ENCODE data around the gene TLE6.

DNA sequence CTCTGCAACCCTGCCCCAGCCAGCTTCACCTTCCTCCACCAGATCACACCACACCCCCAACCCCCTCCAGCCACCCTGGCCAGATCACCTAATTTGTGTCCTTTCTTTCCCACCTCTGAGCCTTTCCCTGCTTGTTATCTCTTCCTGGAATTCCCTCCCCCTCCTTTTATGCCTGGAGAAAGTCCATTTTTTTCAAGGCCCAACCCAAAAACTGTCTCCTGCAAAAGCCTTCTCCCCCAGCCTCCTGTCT, 57.0 kb downstream of the TLE6 start:
- TF ChIP-seq, protein P1, sequence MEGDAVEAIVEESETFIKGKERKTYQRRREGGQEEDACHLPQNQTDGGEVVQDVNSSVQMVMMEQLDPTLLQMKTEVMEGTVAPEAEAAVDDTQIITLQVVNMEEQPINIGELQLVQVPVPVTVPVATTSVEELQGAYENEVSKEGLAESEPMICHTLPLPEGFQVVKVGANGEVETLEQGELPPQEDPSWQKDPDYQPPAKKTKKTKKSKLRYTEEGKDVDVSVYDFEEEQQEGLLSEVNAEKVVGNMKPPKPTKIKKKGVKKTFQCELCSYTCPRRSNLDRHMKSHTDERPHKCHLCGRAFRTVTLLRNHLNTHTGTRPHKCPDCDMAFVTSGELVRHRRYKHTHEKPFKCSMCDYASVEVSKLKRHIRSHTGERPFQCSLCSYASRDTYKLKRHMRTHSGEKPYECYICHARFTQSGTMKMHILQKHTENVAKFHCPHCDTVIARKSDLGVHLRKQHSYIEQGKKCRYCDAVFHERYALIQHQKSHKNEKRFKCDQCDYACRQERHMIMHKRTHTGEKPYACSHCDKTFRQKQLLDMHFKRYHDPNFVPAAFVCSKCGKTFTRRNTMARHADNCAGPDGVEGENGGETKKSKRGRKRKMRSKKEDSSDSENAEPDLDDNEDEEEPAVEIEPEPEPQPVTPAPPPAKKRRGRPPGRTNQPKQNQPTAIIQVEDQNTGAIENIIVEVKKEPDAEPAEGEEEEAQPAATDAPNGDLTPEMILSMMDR (IDR thresholded peaks at IDR 0.05; ENCODE audit: low read length) = no peak
- no peak for TF ChIP-seq EZH2phosphoT487 (IDR thresholded peaks at IDR 0.05; ENCODE audit: low read length)
